HG02852 (cell line): ENCODE measurements around the gene ABHD6.
"Not testable (repeated sequence)": the region's sequence is repeated elsewhere in the genome, so short reads cannot be mapped to it uniquely, and the experiment has no call there.

ENCODE experiments used
- ATAC-seq: cut with Tn5 transposase; IDR thresholded peaks from one replicate; pipeline ENCODE4 v1.9.1; 2021; ENCODE audit warnings: mild to moderate bottlenecking, moderate library complexity; ENCODE audit not compliant: unreplicated experiment

The ABHD6 gene

GRCh38 chr3:58337190-58337589 is 99.6 kb downstream of the ABHD6 start:
- ATAC-seq = no peak

DNA sequence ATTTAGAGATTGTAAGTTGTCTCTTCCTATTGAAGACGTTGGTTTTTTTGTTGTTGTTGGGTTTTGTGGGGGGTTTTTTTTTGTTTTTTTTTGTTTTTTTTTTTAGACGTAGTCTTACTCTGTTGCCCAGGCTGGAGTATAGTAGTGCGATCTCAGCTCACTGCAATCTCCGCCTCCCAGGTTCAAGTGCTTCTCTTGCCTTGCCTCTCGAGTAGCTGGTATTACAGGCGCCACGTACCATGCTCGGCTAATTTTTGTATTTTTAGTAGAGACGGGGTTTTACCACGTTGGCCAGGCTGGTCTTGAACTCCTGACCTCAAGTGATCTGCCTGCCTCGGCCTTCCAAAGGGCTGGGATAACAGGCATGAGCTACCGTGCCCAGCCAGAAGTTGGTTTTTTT is 101.6 kb downstream of the ABHD6 start:
- ATAC-seq = not testable (repeated sequence)

DNA sequence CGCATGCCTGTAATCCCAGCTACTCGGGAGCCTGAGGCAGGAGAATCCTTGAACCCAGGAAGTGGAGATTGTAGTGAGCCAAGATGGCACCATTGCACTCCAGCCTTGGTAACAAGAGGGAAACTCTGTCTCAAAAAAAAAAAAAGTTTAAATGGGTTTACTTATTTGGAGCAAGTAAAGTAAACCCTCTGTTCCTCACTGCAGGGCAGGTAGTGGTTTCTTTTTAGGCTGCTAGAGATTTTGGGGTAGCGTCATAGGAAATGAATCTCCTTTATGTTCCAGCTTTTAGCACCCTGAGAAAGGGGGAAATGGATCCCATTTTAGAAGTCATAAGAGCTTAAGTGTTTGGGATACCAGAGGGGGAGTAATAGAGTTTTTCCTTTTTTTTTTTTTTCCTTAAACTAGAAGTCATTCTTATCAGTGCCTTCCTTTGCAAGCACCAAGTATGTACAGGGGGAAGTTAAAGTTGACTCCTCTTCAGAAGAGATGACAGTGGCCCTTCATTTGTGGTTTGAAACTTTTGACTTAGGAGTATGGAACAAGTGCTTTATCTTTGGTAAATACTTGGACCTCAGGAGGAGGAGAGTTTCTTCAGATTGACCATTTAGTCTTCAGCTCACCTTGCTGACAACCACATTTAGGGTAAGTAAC is 103.1 kb downstream of the ABHD6 start:
- ATAC-seq = no peak

DNA sequence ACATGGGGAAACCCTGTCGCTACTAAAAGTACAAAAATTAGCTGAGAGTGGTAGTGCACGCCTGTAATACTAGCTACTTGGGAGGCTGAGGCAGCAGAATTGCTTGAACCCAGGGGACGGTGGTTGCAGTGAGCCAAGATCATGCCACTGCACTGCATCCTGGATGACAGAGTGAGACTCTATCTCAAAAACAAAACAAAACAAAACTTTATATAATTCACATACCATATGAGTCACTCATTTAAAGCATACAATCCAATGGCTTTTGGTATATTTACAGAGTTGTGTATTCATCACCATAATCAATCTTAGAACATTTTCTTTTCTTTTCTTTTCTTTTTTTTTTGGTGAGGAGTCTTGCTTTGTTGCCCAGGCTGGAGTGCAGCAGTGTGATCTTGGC is 103.8 kb downstream of the ABHD6 start:
- no peak for ATAC-seq

- ATAC-seq = no peak
Measured at GRCh38 chr3:58342676-58343075, 105.1 kb downstream of the ABHD6 start.
